Activated T-helper 2 cell treated with anti-CD3 and anti-CD28 coated beads, Interferon-gamma antibody, Interleukin-2, Interleukin-4, amounts not matched to agents 10 μg/mL and 5 μg/mL and 100 μg/mL, durations not matched to agents 14 hours and 24 hours and 36 hours (primary cell): ENCODE measurements around the gene PCNX1. TPM values are rescaled to one million over a fixed set of nuclear protein-coding genes. Genes with fewer than 3 reads are reported as not detected.
"Not testable (repeated sequence)": the region's sequence is repeated elsewhere in the genome, so short reads cannot be mapped to it uniquely, and the experiment has no call there.

ENCODE experiments used
- DNase-seq: peaks from one replicate; pipeline ENCODE4 v3.0.0; 2021; ENCODE audit warnings: low spot score
- H3K27ac Mint-ChIP-seq: one replicate; pipeline ENCODE4 v1.8.0; 2021; ENCODE audit warnings: mixed read lengths
- H3K27me3 Mint-ChIP-seq: one replicate; pipeline ENCODE4 v1.8.0; 2021; ENCODE audit warnings: low read depth, mixed read lengths
- H3K36me3 Mint-ChIP-seq: one replicate; pipeline ENCODE4 v1.8.0; 2021; ENCODE audit warnings: low read depth, mixed read lengths
- H3K4me1 Mint-ChIP-seq: one replicate; pipeline ENCODE4 v1.8.0; 2021; ENCODE audit warnings: low read depth, mixed read lengths
- H3K4me3 Mint-ChIP-seq: one replicate; pipeline ENCODE4 v1.8.0; 2021; ENCODE audit warnings: low read depth, mild to moderate bottlenecking, moderate library complexity, mixed read lengths
- H3K9me3 Mint-ChIP-seq: one replicate; pipeline ENCODE4 v1.8.0; 2021; ENCODE audit warnings: mixed read lengths
- intact Hi-C: fragments of 100-400 bp; cut with micrococcal nuclease; formaldehyde crosslinking; loops from one replicate; pipeline ENCODE4 v1.15.1; 2023
- total RNA-seq: library from RNA; stranded (reverse); gene quantifications from 2 replicates; pipeline ENCODE4 v1.2.3, GENCODE V29; 2022

Gene PCNX1
- 54.5 and 59.0 TPM in 2 replicates for total RNA-seq

- peak within 1 kb of the TSS; percentile 84 for H3K4me3 Mint-ChIP-seq
- intact Hi-C loops = loop anchor here (1.0 to 5.0 kb wide), 5 partner anchors 24 to 1140 kb away; partner anchors contain the start of gene SRSF5
- H3K4me1 Mint-ChIP-seq = peaks cover 57% of the 10 kb centered on the region
- H3K36me3 Mint-ChIP-seq = peaks cover 29% of the 10 kb centered on the region
- DNase-seq = peak; percentile 87
- H3K27me3 Mint-ChIP-seq = no peaks in the 10 kb centered on the region
- H3K27ac Mint-ChIP-seq = peak within 1 kb of the TSS; percentile 90
- no peaks in the 10 kb centered on the region for H3K9me3 Mint-ChIP-seq
Observed at GRCh38 chr14:70907176-70907995, at the start of gene PCNX1. Gene PCNX1, plus strand, starts transcription at chr14:70907459. Its CDS starts 392 bp downstream, at chr14:70907851.

DNA sequence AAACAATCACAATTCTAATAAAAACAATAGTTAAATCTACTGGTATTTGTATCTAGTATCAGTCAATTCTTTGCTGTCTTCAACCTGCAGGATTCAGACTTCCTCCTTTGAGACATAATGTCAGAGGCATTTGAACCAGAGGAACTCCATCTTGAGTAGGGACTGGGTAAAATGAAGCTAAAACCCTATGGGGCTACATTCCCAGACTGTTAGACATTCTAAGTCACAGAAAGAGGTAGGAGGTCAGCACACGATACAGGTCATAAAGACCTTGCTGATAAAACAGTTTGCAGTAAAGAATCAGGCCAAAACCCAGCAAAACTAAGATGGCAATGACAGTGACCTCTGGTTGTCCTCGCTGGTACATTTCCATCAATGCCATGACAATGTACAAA is 49.8 kb upstream of the PCNX1 start:
- no peak overlapping the region for H3K4me3 Mint-ChIP-seq
- H3K9me3 Mint-ChIP-seq = peaks cover 5% of the 10 kb centered on the region
- peaks cover 2% of the 10 kb centered on the region for H3K27me3 Mint-ChIP-seq
- DNase-seq = no peak
- H3K4me1 Mint-ChIP-seq = peaks cover 10% of the 10 kb centered on the region
- no peak overlapping the region for H3K27ac Mint-ChIP-seq
- H3K36me3 Mint-ChIP-seq = no peaks in the 10 kb centered on the region
- intact Hi-C loops = loop anchor here (1.0 to 2.0 kb wide), 2 partner anchors 28 to 35 kb away; no protein-coding TSS in a partner anchor

GRCh38 chr14:70858641-70859040 is 48.6 kb upstream of the PCNX1 start:
- Mint-ChIP-seq H3K4me1 (peaks cover 10% of the 10 kb centered on the region), H3K27me3 (peaks cover 2% of the 10 kb centered on the region), H3K36me3 (no peaks in the 10 kb centered on the region), H3K4me3 (no peak overlapping the region), H3K9me3 (peaks cover 5% of the 10 kb centered on the region), H3K27ac (no peak overlapping the region)
- no peak for DNase-seq
- intact Hi-C loops = no loop called here

DNA sequence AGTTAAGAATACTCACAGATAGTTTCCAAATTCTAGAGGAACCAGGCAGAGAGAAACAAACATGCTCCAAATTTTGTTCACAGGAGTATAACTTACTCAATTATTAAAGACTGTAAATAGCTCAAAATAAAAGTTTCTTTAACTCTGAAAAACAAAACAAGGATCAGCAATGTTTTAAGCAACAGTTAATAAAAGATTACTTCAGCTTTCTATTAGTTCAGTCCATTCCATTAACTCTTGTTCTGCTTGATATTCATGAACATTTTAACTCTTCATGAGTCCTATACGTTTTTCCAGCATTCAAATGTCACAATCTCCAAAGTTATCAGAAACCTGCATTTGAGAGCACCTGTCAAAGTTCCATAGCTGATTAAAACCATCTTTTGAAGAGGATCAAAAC is 40.3 kb upstream of the PCNX1 start:
- Mint-ChIP-seq H3K9me3 (peaks cover 44% of the 10 kb centered on the region), H3K36me3 (peaks cover 21% of the 10 kb centered on the region)
- H3K4me3 Mint-ChIP-seq, intact Hi-C loops, DNase-seq, H3K27me3 Mint-ChIP-seq, H3K4me1 Mint-ChIP-seq, H3K27ac Mint-ChIP-seq: not testable (repeated sequence)

GRCh38 chr14:70871001-70871400 is 36.3 kb upstream of the PCNX1 start:
- Mint-ChIP-seq H3K36me3 (peaks cover 18% of the 10 kb centered on the region), H3K27ac (no peak overlapping the region), H3K4me3 (no peak overlapping the region), H3K9me3 (peaks cover 34% of the 10 kb centered on the region), H3K27me3 (no peaks in the 10 kb centered on the region), H3K4me1 (peaks cover 12% of the 10 kb centered on the region)
- no peak for DNase-seq
- intact Hi-C loops = loop anchor here (5.0 kb wide), 1 partner anchor 36 kb away; the partner anchor contains the start of gene PCNX1

- Mint-ChIP-seq H3K36me3 (peaks cover 16% of the 10 kb centered on the region), H3K9me3 (peaks cover 27% of the 10 kb centered on the region), H3K4me3 (peak overlapping the region; percentile 54), H3K27me3 (no peaks in the 10 kb centered on the region), H3K4me1 (peaks cover 12% of the 10 kb centered on the region), H3K27ac (peak overlapping the region; percentile 59)
- intact Hi-C loops = loop anchor here (1.0 to 5.0 kb wide), 2 partner anchors 14 to 35 kb away; partner anchors contain the start of gene PCNX1
- DNase-seq = no peak
Observed at GRCh38 chr14:70871863-70872677, 35.2 kb upstream of the PCNX1 start.

DNA sequence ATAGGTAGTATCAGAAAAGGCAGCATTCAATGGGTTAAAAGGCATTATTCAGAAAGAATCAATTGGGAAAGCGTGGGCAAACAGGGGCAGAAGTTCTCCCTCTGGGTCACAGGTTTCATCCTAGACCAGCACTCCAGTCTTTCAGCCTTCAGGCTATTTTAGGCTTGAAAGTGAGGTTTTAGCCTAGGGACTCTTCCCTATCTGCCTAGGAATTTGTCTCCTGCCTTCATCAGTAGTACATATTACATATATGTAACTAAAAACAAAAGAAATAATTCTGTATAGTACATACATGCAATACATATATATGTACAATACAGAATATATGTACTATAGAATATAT is 34.6 kb upstream of the PCNX1 start:
- intact Hi-C loops = loop anchor here (1.0 to 5.0 kb wide), 2 partner anchors 14 to 35 kb away; partner anchors contain the start of gene PCNX1
- Mint-ChIP-seq H3K4me1 (peaks cover 12% of the 10 kb centered on the region), H3K4me3 (peak overlapping the region; percentile 54), H3K9me3 (peaks cover 24% of the 10 kb centered on the region), H3K36me3 (peaks cover 16% of the 10 kb centered on the region), H3K27me3 (no peaks in the 10 kb centered on the region), H3K27ac (peak overlapping the region; percentile 59)
- DNase-seq = no peak

DNA sequence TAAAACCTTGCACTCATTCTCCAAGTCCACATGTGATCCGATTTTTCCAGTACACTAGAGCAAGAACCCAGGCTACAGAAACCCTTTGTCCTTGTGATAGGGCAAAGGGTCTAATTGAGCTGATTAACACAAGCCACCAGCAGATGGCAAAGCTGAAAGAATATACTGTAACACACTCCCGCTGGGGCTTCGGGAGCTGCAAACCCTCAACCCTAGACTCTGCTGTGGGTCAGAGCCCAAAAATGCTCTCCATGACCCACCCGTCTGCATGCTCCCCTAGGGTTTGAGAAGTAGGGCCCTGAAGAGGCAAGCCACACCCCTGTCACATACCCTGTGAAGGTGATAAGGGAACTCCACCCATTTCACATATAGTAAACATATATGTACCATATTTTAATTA is 33.6 kb upstream of the PCNX1 start:
- intact Hi-C loops = loop anchor here (5.0 kb wide), 1 partner anchor 34 kb away; the partner anchor contains the start of gene PCNX1
- Mint-ChIP-seq H3K27ac (no peak overlapping the region), H3K36me3 (peaks cover 13% of the 10 kb centered on the region), H3K4me3 (no peak overlapping the region), H3K27me3 (no peaks in the 10 kb centered on the region), H3K4me1 (peaks cover 12% of the 10 kb centered on the region), H3K9me3 (peaks cover 19% of the 10 kb centered on the region)
- DNase-seq = no peak

DNA sequence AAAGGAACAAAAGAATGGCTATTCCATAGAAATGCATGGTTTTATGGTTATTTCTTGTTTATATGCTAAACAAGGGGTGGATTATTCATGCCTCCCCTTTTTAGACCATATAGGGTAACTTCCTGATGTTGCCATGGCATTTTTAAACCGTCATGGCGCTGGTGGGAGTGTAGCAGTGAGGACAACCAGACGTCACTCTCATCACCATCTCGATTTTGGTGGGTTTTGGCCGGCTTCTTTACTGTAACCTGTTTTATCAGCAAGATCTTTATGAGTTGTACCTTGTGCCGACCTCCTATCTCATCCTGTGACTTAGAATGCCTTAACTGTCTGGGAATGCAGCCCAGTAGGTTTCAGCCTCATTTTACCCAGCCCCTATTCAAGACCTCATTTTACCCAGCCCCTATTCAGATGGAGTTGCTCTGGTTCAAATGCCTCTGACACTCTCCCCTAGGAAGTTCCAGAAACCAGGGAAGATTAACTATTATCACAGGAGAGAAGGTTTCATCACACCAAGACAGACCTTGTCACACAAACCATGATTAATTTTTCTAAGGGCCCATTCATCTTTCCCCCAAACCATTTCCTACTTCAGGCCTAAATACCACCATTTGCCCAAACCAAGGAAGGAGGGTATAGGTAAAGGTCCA is 31.3 kb upstream of the PCNX1 start:
- H3K27me3 Mint-ChIP-seq, H3K9me3 Mint-ChIP-seq, DNase-seq, H3K27ac Mint-ChIP-seq, H3K36me3 Mint-ChIP-seq, H3K4me3 Mint-ChIP-seq, intact Hi-C loops: not testable (repeated sequence)
- peaks cover 12% of the 10 kb centered on the region for H3K4me1 Mint-ChIP-seq

DNA sequence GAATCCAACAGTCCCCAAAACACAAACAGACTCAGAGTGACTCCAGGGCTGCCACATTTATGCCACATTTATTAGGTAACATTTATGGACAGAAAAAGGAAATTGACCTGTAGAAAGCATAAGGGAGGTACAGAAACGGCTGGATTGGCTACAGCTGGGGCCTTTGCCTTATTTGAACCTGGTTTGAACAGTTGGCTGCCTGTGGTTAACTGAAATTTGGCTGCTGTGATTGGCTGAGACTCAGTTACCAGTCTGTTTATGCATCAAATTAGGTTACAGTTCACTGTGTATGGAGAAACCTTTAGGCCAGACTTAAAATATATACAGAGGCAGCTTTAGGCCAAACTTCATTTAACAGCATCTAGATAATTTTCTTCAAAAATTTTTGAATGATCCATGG is 27.8 kb upstream of the PCNX1 start:
- H3K4me1 Mint-ChIP-seq = peaks cover 32% of the 10 kb centered on the region
- intact Hi-C loops = no loop called here
- no peak for DNase-seq
- H3K4me3 Mint-ChIP-seq = no peak overlapping the region
- H3K36me3 Mint-ChIP-seq = no peaks in the 10 kb centered on the region
- no peaks in the 10 kb centered on the region for H3K9me3 Mint-ChIP-seq
- H3K27ac Mint-ChIP-seq = no peak overlapping the region
- no peaks in the 10 kb centered on the region for H3K27me3 Mint-ChIP-seq

- H3K4me1 Mint-ChIP-seq = peaks cover 44% of the 10 kb centered on the region
- H3K36me3 Mint-ChIP-seq, H3K9me3 Mint-ChIP-seq, DNase-seq, H3K27me3 Mint-ChIP-seq, H3K27ac Mint-ChIP-seq, H3K4me3 Mint-ChIP-seq: not testable (repeated sequence)
- intact Hi-C loops = loop anchor here (10.0 kb wide), 1 partner anchor 1256 kb away; no protein-coding TSS in a partner anchor
Observed at GRCh38 chr14:70880888-70881287, 26.4 kb upstream of the PCNX1 start.

DNA sequence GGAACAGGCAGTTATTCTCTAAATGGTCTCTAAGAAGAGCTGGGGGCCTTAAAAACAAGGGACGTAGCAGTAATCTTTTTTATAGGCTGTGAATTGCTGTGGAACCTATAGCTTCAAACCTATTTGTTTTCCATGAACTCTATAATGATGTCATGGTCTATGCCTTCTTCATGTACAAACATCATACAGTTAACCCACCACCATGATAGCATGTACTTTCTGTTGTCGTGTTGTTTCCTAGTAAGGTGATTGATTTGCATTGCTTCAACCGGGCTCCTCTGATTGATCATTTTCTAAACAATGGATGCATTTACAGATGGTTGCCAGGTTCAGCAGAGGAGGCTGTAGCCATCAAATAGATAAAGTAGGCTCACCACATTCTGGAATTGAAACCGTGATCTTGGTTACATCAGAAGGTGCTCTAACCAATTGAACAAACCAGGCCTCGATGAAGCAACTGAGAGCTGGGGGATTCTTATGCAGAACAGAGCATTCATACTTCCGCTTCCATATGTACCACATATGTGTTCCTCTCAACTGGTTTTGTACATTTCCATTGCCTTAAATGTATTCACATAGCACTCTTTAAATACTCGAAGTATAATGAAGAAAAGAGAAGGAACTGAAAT is 25.6 kb upstream of the PCNX1 start:
- peaks cover 52% of the 10 kb centered on the region for H3K4me1 Mint-ChIP-seq
- no peaks in the 10 kb centered on the region for H3K36me3 Mint-ChIP-seq
- H3K27ac Mint-ChIP-seq = no peak overlapping the region
- intact Hi-C loops = loop anchor here (10.0 kb wide), 1 partner anchor 1257 kb away; no protein-coding TSS in a partner anchor
- H3K4me3 Mint-ChIP-seq = no peak overlapping the region
- DNase-seq = no peak
- no peaks in the 10 kb centered on the region for H3K9me3 Mint-ChIP-seq
- H3K27me3 Mint-ChIP-seq = no peaks in the 10 kb centered on the region
